ENCODE data around the gene WWTR1. TPM values are rescaled to one million over a fixed set of nuclear protein-coding genes. Genes with fewer than 3 reads are reported as not detected.
A peak's percentile ranks its signal among the peaks of the same experiment; 100 is the strongest.

WWTR1 gene
- total RNA-seq, 1 donor from 2014 or later: 82.8 TPM

DNA sequence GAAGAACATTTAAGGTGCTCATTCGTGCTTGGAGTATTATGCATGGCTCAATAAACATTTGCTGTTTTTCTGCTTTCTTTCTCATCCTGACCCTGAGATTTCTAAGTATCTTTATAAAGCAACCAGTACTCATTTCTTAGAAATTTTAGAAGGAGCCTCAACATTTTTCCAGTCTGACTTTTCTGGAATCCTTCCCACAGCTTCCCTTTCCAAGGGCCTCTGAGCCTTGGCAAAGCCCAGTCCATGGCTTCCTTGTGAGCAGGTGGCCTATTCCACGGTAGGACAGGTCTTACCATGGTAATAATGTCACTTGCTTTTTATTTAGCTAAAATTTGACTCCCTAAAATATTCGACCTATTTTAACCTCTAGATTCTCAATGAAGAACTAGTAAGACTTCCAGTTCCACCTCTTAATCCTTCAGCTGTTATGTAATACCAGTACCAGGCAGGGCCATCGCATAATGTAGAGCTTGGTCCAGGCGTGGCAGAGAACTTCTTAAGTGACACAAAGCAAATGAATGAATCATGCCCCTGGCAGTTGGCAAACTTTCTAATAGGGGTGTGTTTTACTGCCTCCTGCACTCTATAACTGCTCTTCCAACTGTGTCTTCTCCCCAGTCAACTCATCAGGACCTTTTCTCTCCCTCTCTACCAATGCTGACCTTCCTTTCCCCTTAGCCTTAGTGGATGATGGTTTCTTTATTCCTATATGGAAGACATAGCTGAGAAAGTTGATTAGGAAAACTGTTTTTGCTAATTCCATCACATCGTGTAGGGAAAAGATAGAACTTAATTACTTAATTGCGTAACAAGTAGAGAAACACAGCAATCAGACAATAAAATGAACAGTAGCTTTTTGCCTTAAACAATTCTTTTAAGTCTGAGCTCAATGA is 184.2 kb downstream of the WWTR1 start:
- peak; percentile 93 for DNase-seq (ENCODE audit: low spot score)

DNA sequence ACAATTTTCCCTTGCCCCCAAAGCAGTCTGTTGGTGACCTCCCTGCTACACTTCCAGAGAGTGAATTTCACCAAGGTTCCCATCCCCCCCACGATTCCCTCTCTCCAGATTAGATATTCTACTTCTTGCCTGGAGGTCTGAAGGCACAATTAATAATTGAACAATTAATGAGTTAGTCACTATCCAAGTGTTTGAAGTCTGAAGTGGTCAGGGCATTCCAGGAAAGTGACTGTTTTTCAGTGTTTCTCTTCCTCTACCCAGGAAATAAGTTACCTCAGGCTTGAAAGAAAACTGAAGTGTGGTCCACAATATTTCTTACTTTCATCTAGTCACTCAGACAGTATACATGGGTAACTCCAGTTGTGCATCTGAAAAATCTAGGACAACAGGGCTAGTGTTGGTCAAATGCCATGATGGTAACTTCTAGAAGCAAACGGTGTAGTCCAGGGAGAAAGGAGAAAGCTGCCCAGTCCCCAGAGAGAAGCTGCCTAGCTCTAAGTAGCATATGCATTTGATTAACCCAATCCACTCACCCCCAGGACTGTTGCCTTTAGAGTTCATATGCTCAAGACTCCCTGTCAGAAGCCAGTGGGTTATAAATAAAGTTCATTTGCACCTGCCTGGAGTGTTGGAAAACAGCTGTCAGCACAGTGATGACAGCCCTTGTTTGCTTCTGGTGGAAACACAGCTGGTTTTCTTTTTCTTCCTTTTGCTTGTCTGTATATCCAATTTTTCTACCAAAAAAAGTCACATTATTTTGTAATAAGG is 185.6 kb downstream of the WWTR1 start:
- DNase-seq (ENCODE audit: low spot score): no peak

DNA sequence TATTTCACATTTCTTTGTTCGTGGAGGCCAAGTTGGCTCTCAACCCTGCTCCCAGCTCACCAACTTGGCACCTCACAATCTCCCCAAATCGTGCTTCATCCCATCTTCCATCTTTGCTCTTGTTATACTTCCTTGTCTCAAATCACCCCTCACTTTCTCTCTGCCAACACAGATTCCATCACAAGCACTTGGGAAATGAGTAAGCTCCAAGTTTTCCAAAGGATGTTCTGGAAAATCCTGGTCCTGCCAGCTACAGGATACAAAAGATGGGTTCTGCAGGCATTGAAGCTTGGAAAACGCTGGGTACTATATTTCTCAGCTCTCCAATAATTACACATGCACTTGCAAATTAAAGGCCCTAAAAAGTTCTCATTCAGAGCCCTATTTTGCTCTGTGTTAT is 187.4 kb downstream of the WWTR1 start:
- DNase-seq (ENCODE audit: low spot score): no peak

DNA sequence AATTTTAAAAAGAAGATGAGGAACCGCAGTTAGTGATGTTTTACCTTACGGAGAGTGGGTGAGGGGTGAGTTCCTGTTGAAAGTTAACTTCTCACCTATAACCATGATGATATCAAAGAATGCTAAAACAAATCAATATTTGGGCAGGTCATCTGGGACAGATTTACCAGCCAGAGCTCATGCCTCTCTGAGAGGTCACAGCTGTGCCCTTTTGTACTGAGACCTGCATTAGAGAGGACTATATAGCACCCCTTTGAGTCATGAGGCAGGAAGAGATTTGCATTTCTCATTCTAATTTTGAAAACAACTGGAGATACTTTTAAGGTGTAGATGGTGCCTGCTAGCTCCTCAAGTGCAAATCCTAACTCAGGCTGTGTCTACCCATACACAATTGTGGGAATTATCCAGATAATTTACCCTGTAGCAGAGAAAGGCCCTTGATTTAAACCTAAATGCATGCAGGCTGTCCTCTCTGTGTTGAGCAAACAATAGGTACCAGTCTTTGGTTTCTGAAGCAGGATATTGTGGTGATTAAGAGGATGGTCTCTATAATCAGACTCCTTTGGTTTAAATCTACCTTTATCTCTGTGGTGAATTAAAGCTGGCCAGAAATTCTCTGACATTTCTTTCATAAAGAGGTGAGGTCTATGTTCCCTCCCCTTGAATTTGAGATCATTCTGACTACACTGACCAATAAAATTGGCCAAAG is 189.2 kb downstream of the WWTR1 start:
- DNase-seq (ENCODE audit: low spot score): peak; percentile 91

Other genes with a start within 250 kb of the WWTR1 start
- gene TM4SF4, start 183.3 kb downstream of the WWTR1 start, total RNA-seq: 6,086 TPM
- gene COMMD2, start 94.5 kb upstream of the WWTR1 start, total RNA-seq: 27.5 TPM
- not detected for gene ANKUB1, start 134.5 kb upstream of the WWTR1 start, total RNA-seq
- 76.0 TPM for gene RNF13, start 155.2 kb upstream of the WWTR1 start, total RNA-seq

Measured in mucosa of gallbladder (tissue), 1 donor.